ENCODE results near the gene SGK1.
"Not testable (repeated sequence)": the region's sequence is repeated elsewhere in the genome, so short reads cannot be mapped to it uniquely, and the experiment has no call there.

SGK1 gene

DNA sequence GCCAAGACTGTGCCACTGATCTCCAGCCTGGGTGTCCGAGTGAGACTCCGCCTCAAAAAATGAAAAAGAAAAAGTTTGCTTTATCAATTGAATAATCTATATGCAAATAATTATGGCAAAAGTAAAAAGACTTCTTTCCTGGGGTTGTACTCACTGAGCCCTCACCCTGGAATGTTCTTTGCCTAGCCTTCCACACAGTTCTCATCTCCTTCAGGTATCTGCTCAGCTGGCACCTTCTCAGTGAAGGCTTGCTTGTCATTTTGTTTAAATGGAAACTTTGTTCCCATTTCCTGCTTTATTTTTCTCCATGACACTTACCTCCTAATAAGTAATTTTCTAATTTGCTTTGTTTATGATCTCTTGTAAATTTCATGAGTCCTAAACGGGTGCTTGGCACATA is 96.7 kb downstream of the SGK1 start:
- DNase-seq (ENCODE audit: low spot score), result no peak

- no peak for DNase-seq (ENCODE audit: low spot score)
Observed at GRCh38 chr6:134217798-134218140, 100.1 kb downstream of the SGK1 start.

GRCh38 chr6:134217105-134217797 is 100.7 kb downstream of the SGK1 start:
- no peak for DNase-seq (ENCODE audit: low spot score)

- DNase-seq (ENCODE audit: low spot score), result no peak
Observed at GRCh38 chr6:134216301-134217010, 101.5 kb downstream of the SGK1 start.

DNA sequence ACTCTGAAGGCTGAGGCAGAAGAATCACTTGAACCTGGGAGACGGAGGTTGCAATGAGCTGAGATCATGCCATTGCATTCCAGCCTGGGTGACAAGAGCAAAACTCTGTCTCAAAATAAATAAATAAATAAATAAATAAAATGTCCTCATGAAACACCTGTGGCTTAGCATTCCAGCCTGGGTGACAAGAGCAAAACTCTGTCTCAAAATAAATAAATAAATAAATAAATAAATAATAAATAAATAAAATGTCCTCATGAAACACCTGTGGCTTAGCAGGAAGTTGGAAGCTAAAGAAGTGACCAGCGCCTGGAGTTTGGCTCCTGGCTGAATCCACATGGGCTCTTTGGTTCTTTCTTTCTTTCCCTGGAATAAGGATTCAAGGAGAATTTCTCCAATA is 104.5 kb downstream of the SGK1 start:
- DNase-seq (ENCODE audit: low spot score), result not testable (repeated sequence)

DNA sequence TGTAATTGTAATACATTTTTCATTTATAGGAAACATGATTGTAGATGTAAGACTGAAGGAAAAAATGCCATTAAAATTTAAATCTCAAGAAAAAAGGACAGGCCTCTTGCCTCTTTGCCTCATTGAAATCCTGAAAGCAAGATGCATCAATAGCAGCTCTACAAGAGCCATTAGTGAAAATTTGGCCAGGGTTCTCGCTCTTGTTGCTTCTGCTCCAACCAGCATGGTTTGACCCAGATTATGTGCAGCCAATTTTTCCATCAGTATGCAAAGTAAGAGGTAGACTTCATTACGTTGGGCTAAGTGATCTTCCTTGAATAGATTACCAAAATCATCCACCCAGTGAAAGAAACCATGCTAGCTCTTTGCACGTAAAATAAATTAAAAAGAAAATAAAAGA is 106.6 kb downstream of the SGK1 start:
- DNase-seq (ENCODE audit: low spot score), result no peak

DNA sequence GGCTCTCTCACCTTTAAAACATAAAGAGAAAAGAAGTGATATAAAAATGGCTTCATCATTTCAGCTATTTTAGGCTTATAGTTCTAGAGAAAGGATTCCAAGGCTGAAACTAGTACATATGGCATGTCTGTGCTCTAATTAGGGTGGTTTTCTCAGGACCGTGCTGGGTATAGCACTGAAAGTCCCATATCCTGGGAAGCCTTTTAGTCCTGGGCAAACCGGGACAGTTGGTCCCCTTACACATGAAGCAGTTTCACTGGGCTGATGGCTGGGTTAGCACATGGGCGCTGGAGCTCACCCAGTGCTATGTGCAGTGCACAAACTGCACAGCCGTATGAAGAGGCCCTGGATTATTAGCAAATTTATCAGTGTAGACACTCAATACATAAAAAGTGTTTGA is 110.5 kb downstream of the SGK1 start:
- DNase-seq (ENCODE audit: low spot score), result no peak

- no peak for DNase-seq (ENCODE audit: low spot score)
Observed at GRCh38 chr6:134205366-134205765, 112.5 kb downstream of the SGK1 start.

GRCh38 chr6:134204759-134205158 is 113.2 kb downstream of the SGK1 start:
- not testable (repeated sequence) for DNase-seq (ENCODE audit: low spot score)

- DNase-seq (ENCODE audit: low spot score), result no peak
Observed at GRCh38 chr6:134204031-134204430, 113.9 kb downstream of the SGK1 start.

- DNase-seq (ENCODE audit: low spot score), result no peak
Observed at GRCh38 chr6:134201716-134202115, 116.2 kb downstream of the SGK1 start.

DNA sequence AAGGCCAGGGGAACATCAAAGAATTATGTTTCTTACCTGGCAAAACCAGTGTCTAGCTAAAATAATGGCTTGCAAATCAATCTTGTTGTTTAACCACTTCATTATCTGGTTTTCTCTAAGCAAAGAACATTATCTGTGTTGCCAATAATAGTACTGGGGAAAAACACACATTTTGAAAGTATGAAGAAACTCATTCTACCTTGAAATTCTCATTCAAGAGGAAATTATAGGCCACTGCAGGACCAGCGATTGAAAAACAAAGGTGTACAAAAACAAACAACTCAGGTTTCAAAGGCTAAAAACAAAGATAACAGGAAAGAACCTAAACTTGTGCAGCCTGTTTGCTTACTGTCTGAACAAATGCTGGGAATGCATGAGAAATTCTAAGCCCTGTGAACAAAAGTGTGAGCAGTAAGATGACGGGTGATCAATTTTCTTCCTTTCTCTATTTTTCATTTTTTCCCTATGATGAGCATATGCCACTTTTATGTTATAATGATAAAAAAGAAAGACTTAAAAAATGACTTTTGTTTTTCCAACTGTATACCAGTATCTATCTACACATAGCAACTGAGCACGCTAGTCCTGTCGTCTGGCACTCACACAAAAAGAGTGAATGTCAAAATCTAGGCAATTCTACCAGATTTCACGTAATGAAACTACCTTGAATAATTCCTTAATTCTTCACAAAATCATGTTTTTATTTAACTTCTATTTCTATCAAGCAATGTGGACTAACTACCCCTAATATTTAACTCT is 117.9 kb downstream of the SGK1 start:
- no peak for DNase-seq (ENCODE audit: low spot score)

- no peak for DNase-seq (ENCODE audit: low spot score)
Observed at GRCh38 chr6:134198093-134198492, 119.8 kb downstream of the SGK1 start.

GRCh38 chr6:134197685-134198084 is 120.2 kb downstream of the SGK1 start:
- DNase-seq (ENCODE audit: low spot score), result not testable (repeated sequence)

GRCh38 chr6:134196568-134197193 is 121.2 kb downstream of the SGK1 start:
- no peak for DNase-seq (ENCODE audit: low spot score)

GRCh38 chr6:134195985-134196384 is 121.9 kb downstream of the SGK1 start:
- no peak for DNase-seq (ENCODE audit: low spot score)

- DNase-seq (ENCODE audit: low spot score), result no peak
Observed at GRCh38 chr6:134195164-134195906, 122.6 kb downstream of the SGK1 start.

GRCh38 chr6:134193536-134194498 is 124.1 kb downstream of the SGK1 start:
- DNase-seq (ENCODE audit: low spot score), result no peak

DNA sequence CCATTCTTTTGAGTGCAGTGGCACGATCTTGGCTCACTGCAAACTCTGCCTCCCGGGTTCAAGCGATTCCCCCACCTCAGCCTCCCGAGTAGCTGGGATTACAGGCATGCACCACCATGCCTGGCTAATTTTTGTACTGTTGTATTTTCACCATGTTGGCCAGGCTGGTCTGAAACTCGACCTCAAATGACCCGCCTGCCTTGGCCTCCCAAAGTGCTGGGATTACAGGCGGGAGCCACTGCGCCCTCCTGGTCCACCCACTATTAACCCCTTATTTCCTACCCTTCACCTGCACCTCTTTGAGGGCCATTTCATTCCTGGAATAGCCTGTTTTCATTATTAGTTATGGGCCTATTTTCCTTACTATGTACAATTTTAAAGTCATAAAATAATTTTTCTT is 125.3 kb downstream of the SGK1 start:
- not testable (repeated sequence) for DNase-seq (ENCODE audit: low spot score)

DNA sequence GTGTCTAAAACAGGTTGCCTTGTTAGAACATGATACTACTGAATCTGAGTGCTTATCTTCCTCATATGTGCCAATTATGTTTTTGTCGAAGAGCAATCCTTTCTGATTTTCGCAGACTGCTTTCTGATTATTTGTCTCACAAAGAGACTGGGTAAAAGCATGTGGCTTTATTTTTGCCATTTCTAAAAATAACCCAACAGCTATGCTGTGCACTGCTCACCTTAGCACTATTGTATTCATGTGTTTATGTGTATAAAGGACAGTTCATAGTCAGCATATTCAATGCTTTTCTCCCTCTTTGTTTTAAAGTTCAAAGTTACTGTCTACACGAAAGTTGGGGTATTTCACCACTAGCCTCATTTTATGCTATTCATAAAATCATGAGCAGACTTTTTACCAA is 127.0 kb downstream of the SGK1 start:
- no peak for DNase-seq (ENCODE audit: low spot score)

DNA sequence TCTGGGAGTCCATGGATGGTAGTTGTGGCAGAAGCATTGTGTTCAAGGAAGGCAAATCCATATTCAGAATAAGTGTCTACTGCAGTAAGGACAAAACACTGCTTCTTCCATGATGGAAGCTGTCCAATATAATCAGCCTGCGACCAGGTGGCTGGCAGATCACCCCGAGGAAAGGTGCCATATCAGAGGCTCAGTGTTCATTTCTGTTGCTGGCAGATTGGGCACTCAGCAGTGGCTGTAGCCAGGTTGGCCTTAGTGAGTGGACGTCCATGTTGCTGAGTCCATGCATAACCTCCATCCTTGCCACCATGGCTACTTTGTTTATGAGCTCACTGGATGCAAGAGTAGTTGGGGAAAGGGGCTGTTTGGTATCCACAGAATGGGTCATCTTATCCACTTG is 130.2 kb downstream of the SGK1 start:
- DNase-seq (ENCODE audit: low spot score), result no peak

Data from COLO829 (cell line).